K562 (cell line): ENCODE results near the gene RAB3C. TPM values are rescaled to one million over a fixed set of nuclear protein-coding genes. Genes with fewer than 3 reads are reported as not detected.

Source experiments
- ATAC-seq: fragments of 200-7000 bp; cut with Tn5 transposase; 3 replicates; pipeline ENCODE4 v1.9.1; 2020; ENCODE audit warnings: moderate library complexity
- BruUV-seq: library from RNA; stranded (reverse); fragments of 400-500 nt; replicated peaks from 2 replicates; lab custom pipeline; 2021; lab: Mats Ljungman, UMichigan
- CTCF ChIA-PET: fragments of 300-600 bp; formaldehyde crosslinking; extraction: SDS; loops from one replicate; lab custom pipeline; 2021; ENCODE audit warnings: low intra/inter-chr PET ratio; lab: Yijun Ruan, JAX
- POLR2A ChIA-PET: fragments of 300-600, 350-650 bp; sonication (Branson Sonifier 250); formaldehyde crosslinking; extraction: SDS; loops from one replicate; lab custom pipeline; 2021; ENCODE audit warnings: antibody characterized with exemption, inconsistent platforms; lab: Yijun Ruan, JAX
- DNase-seq, 4 experiments: peaks; one replicate each; pipeline versions ENCODE4 v3.0.0 to v3.0.0-alpha.2; 2011 to 2018; ENCODE audit warnings: low spot score in 3 of 4, mixed read lengths in 3 of 4; ENCODE audit errors: extremely low read depth in 1 of 4
- FAIRE-seq: peaks from 2 replicates; lab custom pipeline; 2011; peaks lifted over from hg19 to GRCh38; lab: Jason Lieb, UNC
- H2AFZ ChIP-seq: 2 replicates; pipeline ENCODE4 v1.6.0; 2011; ENCODE audit warnings: low read depth, low read length, control low read depth, inconsistent platforms
- H3K27ac ChIP-seq: fragments of 200-600 bp; 3 replicates; pipeline ENCODE4 v1.8.0; 2011; ENCODE audit warnings: low read depth, mild to moderate bottlenecking, control low read depth, inconsistent platforms, low read length, moderate library complexity, mixed read lengths; ENCODE audit errors: extremely low read depth
- H3K27me3 ChIP-seq, 2 experiments: fragments of 300-600 bp in 1 of 2; 2 replicates in 1 of 2; 3 replicates in 1 of 2; pipeline versions ENCODE4 v1.6.0 to v1.8.0; 2011; ENCODE audit warnings: inconsistent platforms in 2 of 2, low read length in 2 of 2, mild to moderate bottlenecking in 1 of 2, mixed read lengths in 1 of 2, moderate library complexity in 1 of 2; ENCODE audit not compliant: control insufficient read depth in 2 of 2, insufficient read depth in 2 of 2
- H3K36me3 ChIP-seq: fragments of 300-600 bp; 3 replicates; pipeline ENCODE4 v1.8.0; 2011; ENCODE audit warnings: mild to moderate bottlenecking, low read length, inconsistent platforms; ENCODE audit not compliant: control insufficient read depth, insufficient read depth
- H3K4me1 ChIP-seq, 2 experiments: fragments of 200-600 bp in 1 of 2; replicated peaks in 1 of 2; 2 replicates in 1 of 2; 3 replicates in 1 of 2; pipeline versions ENCODE4 v1.5.1 to v1.8.0; 2011; ENCODE audit warnings: inconsistent platforms in 2 of 2, low read length in 2 of 2, mild to moderate bottlenecking in 1 of 2, mixed read lengths in 1 of 2, moderate library complexity in 1 of 2; ENCODE audit not compliant: control insufficient read depth in 2 of 2, insufficient read depth in 2 of 2
- H3K4me2 ChIP-seq: 2 replicates; pipeline ENCODE4 v1.6.1; 2011; ENCODE audit warnings: low read length, control low read depth, inconsistent platforms, mixed read lengths; ENCODE audit not compliant: insufficient read depth
- H3K4me3 ChIP-seq: fragments of 200-600 bp; sonication (generic), shearing (Covaris generic); 2 replicates; pipeline ENCODE4 v1.5.1; 2016; ENCODE audit warnings: control low read depth, inconsistent platforms
- H3K79me2 ChIP-seq: fragments of 200-600 bp; 3 replicates; pipeline ENCODE4 v1.8.0; 2011; ENCODE audit warnings: low read length, inconsistent platforms; ENCODE audit not compliant: control insufficient read depth, insufficient read depth
- H3K9ac ChIP-seq, 2 experiments: 2 replicates each; pipeline versions ENCODE4 v1.6.0 to v1.6.1; 2011; ENCODE audit warnings: low read depth in 2 of 2, low read length in 2 of 2, control low read depth in 1 of 2, inconsistent platforms in 1 of 2, mild to moderate bottlenecking in 1 of 2, mixed read lengths in 1 of 2; ENCODE audit not compliant: insufficient read depth in 1 of 2
- H3K9me1 ChIP-seq: one replicate; pipeline ENCODE4 v1.6.0; 2011; ENCODE audit warnings: inconsistent platforms, mild to moderate bottlenecking, low read length, moderate library complexity; ENCODE audit not compliant: control insufficient read depth, insufficient read depth
- H3K9me3 ChIP-seq: replicated peaks from 2 replicates; pipeline ENCODE4 v1.5.1; 2011; ENCODE audit warnings: low read depth, low read length, inconsistent platforms; ENCODE audit not compliant: control insufficient read depth, insufficient read depth
- H4K20me1 ChIP-seq: replicated peaks from 2 replicates; pipeline ENCODE4 v1.6.1; 2011; ENCODE audit warnings: low read length, inconsistent platforms, mixed read lengths; ENCODE audit not compliant: control insufficient read depth, insufficient read depth
- CAMTA2 ChIP-seq: fragments of 250-450 bp; sonication (Bioruptor Pico); conservative IDR thresholded peaks from 2 replicates; pipeline ENCODE4 v1.5.1; 2022
- FOXJ2 ChIP-seq: fragments of 200-800 bp; sonication (Bioruptor generic); IDR thresholded peaks from 2 replicates; pipeline ENCODE4 v1.6.1; 2016; ENCODE audit warnings: missing genetic modification characterization, missing compliant biosample characterization
- GATA2 ChIP-seq: sonication (generic); formaldehyde crosslinking; IDR thresholded peaks from 2 replicates; pipeline ENCODE4 v1.4.0; 2020; ENCODE audit warnings: mild to moderate bottlenecking, missing genetic modification reagents
- ILF3 ChIP-seq: fragments of 450-650 bp; IDR thresholded peaks from 2 replicates; pipeline ENCODE4 v1.6.1; 2018; ENCODE audit warnings: antibody characterized with exemption, mild to moderate bottlenecking, moderate library complexity, borderline replicate concordance
- KDM4B ChIP-seq, 2 experiments: fragments of 450-650 bp in 1 of 2; sonication (generic) in 1 of 2; IDR thresholded peaks; 2 replicates each; pipeline ENCODE4 v1.6.1; 2016 to 2017; ENCODE audit warnings: borderline replicate concordance in 2 of 2, antibody characterized with exemption in 1 of 2, low read depth in 1 of 2, mild to moderate bottlenecking in 1 of 2
- NEUROD1 ChIP-seq: fragments of 150-350 bp; IDR thresholded peaks from 2 replicates; pipeline ENCODE4 v1.6.1; 2014; ENCODE audit warnings: borderline replicate concordance, low read length, low read depth; ENCODE audit not compliant: partially characterized antibody
- PHB ChIP-seq: fragments of 250-450 bp; sonication (Bioruptor Pico); IDR thresholded peaks from 2 replicates; pipeline ENCODE4 v1.5.0; 2021
- POLR2H ChIP-seq: IDR thresholded peaks from 2 replicates; pipeline ENCODE4 v1.6.1; 2016; ENCODE audit warnings: missing genetic modification characterization, low read depth, mild to moderate bottlenecking, control low read depth, missing compliant biosample characterization, moderate library complexity
- RBM15 ChIP-seq: fragments of 200-400 bp; formaldehyde crosslinking; IDR thresholded peaks from 2 replicates; pipeline ENCODE4 v1.6.1; 2018; ENCODE audit warnings: mild to moderate bottlenecking, low read length, moderate library complexity; ENCODE audit not compliant: insufficient read depth
- SMAD3 ChIP-seq: fragments of 450-650 bp; formaldehyde crosslinking; conservative IDR thresholded peaks from 2 replicates; pipeline ENCODE4 v1.4.0; 2020; ENCODE audit warnings: mild to moderate bottlenecking
- TEAD4 ChIP-seq, 2 experiments: sonication (generic) in 1 of 2; formaldehyde crosslinking in 1 of 2; IDR thresholded peaks; 2 replicates each; pipeline versions ENCODE4 v1.6.1 to v1.8.0; 2012 to 2022; ENCODE audit warnings: borderline replicate concordance in 1 of 2, inconsistent platforms in 1 of 2, low read length in 1 of 2, mild to moderate bottlenecking in 1 of 2, missing genetic modification reagents in 1 of 2
- ZBED1 ChIP-seq: IDR thresholded peaks from 2 replicates; pipeline ENCODE4 v1.6.1; 2014
- ZNF146 ChIP-seq: IDR thresholded peaks from one replicate; pipeline ENCODE4 v1.6.1; 2018; ENCODE audit warnings: missing compliant biosample characterization; ENCODE audit not compliant: unreplicated experiment
- ZNF436 ChIP-seq: fragments of 250-450, 450-650 bp; sonication (Bioruptor Pico); formaldehyde crosslinking; IDR thresholded peaks from 2 replicates; pipeline ENCODE4 v1.7.0; 2020; ENCODE audit warnings: mild to moderate bottlenecking
- ZNF551 ChIP-seq: fragments of 250-450 bp; sonication (Bioruptor Pico); IDR thresholded peaks from 2 replicates; pipeline ENCODE4 v1.5.0; 2021; ENCODE audit warnings: mild to moderate bottlenecking, moderate library complexity
- WGBS: fragments of 100-300 bp; shearing (Covaris generic); methylation state at CpG from one replicate; pipeline ENCODE4 v1.1.6; 2016; ENCODE audit warnings: low coverage, mixed read lengths; ENCODE audit not compliant: insufficient coverage; ENCODE audit errors: missing lambda C conversion rate; 5-methylcytosine and 5-hydroxymethylcytosine counted together
- in situ Hi-C: fragments of 300-500 bp; cut with MboI; formaldehyde crosslinking; loops from 4 replicates; pipeline ENCODE4 v1.15.0; 2018; ENCODE audit warnings: inconsistent platforms, mixed read lengths
- intact Hi-C: fragments of 100-400 bp; cut with micrococcal nuclease; formaldehyde crosslinking; loops from 2 replicates; pipeline ENCODE4 v1.14.2; 2022
- polyA plus RNA-seq, 8 experiments: library from polyadenylated mRNA; depleted of rRNA in 4 of 8; stranded (reverse) in 5 of 8; unstranded in 3 of 8; fragments of >200 nt; fragmentation: Nextera tagmentation in 2 of 8; fragmentation: Illumina TruSeq in 1 of 8; extraction: Ambion mirVana in 2 of 8; extraction: Trizol in 1 of 8; gene quantifications; 2 replicates each; pipeline versions ENCODE4 v1.2.1 to v1.2.3, GENCODE V29; 2011 to 2014; ENCODE audit warnings: inconsistent platforms in 1 of 8, missing spikeins in 1 of 8
- total RNA-seq, 7 experiments: library from RNA; depleted of rRNA in 6 of 7; stranded (reverse); fragments of >200 nt in 6 of 7; fragmentation: Illumina TruSeq in 2 of 7; extraction: Trizol in 2 of 7; gene quantifications; 2 replicates each; pipeline versions ENCODE4 v1.2.1 to v1.2.3, GENCODE V29; 2011 to 2021; ENCODE audit warnings: low replicate concordance in 1 of 7
- TF ChIP-seq, protein P1 (sequence below): fragments of 450-650 bp; conservative IDR thresholded peaks from 2 replicates; pipeline ENCODE4 v1.6.1; 2016; ENCODE audit warnings: missing genetic modification characterization, low read depth, mild to moderate bottlenecking, control low read depth, missing compliant biosample characterization
- TF ChIP-seq, protein P2 (sequence below): fragments of 450-650 bp; formaldehyde crosslinking; IDR thresholded peaks from 2 replicates; pipeline ENCODE4 v1.4.0; 2022; ENCODE audit warnings: mild to moderate bottlenecking, moderate library complexity
- TF ChIP-seq, protein P3 (sequence below), 2 experiments: IDR thresholded peaks; 2 replicates each; pipeline ENCODE4 v1.6.1; 2012; ENCODE audit warnings: improper control_type of control experiment in 2 of 2, low read depth in 2 of 2, low read length in 2 of 2, borderline replicate concordance in 1 of 2

The RAB3C gene
- total and polyA plus RNA-seq, 9 of the 15 experiments (the other 6 are each of a cell fraction or from before 2014, with no cell fraction given), result not detected

DNA sequence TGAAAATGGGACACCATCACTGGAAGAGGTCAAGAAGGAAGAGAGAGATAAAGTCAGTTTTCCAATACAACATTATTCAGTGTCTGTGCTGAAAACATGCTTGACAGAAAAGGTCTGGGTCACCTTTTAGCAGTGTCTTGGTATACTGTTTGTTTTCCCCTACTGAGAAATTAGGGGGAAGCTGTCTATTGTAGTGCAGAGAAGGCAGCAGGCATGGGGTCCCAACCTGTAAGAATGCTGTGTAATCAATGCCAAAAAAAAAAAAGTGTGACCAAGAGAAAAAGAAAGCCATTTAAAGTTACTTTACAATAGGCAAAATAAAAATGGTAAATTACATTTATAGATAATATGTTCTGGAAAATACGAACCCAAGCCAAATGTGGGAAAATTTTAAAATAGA is 139.3 kb downstream of the RAB3C start:
- Histone ChIP-seq H3K79me2 (no peaks in the 10 kb centered on the region), H3K4me2 (no peak overlapping the region), H4K20me1 (no peaks in the 10 kb centered on the region), H3K9me1 (no peaks in the 10 kb centered on the region), H3K4me1 (no peaks in the 10 kb centered on the region), H3K9ac (no peak overlapping the region), H3K9me3 (no peaks in the 10 kb centered on the region), H3K4me3 (no peak overlapping the region), H3K27ac (no peak overlapping the region), H3K27me3 (no peaks in the 10 kb centered on the region), H3K36me3 (no peaks in the 10 kb centered on the region), H2AFZ (no peak overlapping the region)
- intact Hi-C loops (no loop called here), in situ Hi-C loops (no loop called here)
- WGBS, result 0% methylated on average over 1 of the region's 1 CpG
- TF ChIP-seq NEUROD1, result no peak
- TF ChIP-seq ILF3, result no peak
- no peak for TF ChIP-seq CAMTA2 (CRISPR knock-in tag)
- no peak for TF ChIP-seq FOXJ2 (tag)
- TF ChIP-seq ZNF146 (CRISPR knock-in tag), result no peak
- no peak for TF ChIP-seq RBM15
- TF ChIP-seq, protein P1, sequence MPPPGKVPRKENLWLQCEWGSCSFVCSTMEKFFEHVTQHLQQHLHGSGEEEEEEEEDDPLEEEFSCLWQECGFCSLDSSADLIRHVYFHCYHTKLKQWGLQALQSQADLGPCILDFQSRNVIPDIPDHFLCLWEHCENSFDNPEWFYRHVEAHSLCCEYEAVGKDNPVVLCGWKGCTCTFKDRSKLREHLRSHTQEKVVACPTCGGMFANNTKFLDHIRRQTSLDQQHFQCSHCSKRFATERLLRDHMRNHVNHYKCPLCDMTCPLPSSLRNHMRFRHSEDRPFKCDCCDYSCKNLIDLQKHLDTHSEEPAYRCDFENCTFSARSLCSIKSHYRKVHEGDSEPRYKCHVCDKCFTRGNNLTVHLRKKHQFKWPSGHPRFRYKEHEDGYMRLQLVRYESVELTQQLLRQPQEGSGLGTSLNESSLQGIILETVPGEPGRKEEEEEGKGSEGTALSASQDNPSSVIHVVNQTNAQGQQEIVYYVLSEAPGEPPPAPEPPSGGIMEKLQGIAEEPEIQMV (tag), result no peak
- TF ChIP-seq TEAD4 (IDR thresholded peaks at IDR 0.05; ENCODE audit: low read length), result no peak
- TF ChIP-seq TEAD4 (CRISPR knock-in tag; IDR thresholded peaks at IDR 0.05; ENCODE audit: borderline replicate concordance), result no peak
- no peak for TF ChIP-seq ZNF551
- no peak for TF ChIP-seq POLR2H (tag)
- no peak for TF ChIP-seq KDM4B (IDR thresholded peaks at IDR 0.05; ENCODE audit: borderline replicate concordance in 2 of 2, low read depth in 1 of 2)
- TF ChIP-seq ZNF436, result no peak
- TF ChIP-seq, protein P2, sequence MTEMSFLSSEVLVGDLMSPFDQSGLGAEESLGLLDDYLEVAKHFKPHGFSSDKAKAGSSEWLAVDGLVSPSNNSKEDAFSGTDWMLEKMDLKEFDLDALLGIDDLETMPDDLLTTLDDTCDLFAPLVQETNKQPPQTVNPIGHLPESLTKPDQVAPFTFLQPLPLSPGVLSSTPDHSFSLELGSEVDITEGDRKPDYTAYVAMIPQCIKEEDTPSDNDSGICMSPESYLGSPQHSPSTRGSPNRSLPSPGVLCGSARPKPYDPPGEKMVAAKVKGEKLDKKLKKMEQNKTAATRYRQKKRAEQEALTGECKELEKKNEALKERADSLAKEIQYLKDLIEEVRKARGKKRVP (CRISPR knock-in tag), result no peak
- TF ChIP-seq SMAD3 (CRISPR knock-in tag), result no peak
- no peak for TF ChIP-seq PHB (CRISPR knock-in tag)
- TF ChIP-seq ZBED1, result no peak
- no peak for TF ChIP-seq GATA2 (CRISPR knock-in tag)
- TF ChIP-seq, protein P3, sequence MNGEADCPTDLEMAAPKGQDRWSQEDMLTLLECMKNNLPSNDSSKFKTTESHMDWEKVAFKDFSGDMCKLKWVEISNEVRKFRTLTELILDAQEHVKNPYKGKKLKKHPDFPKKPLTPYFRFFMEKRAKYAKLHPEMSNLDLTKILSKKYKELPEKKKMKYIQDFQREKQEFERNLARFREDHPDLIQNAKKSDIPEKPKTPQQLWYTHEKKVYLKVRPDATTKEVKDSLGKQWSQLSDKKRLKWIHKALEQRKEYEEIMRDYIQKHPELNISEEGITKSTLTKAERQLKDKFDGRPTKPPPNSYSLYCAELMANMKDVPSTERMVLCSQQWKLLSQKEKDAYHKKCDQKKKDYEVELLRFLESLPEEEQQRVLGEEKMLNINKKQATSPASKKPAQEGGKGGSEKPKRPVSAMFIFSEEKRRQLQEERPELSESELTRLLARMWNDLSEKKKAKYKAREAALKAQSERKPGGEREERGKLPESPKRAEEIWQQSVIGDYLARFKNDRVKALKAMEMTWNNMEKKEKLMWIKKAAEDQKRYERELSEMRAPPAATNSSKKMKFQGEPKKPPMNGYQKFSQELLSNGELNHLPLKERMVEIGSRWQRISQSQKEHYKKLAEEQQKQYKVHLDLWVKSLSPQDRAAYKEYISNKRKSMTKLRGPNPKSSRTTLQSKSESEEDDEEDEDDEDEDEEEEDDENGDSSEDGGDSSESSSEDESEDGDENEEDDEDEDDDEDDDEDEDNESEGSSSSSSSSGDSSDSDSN (IDR thresholded peaks at IDR 0.05; ENCODE audit: borderline replicate concordance in 1 of 2, low read depth in 2 of 2, low read length in 2 of 2), result no peak
- FAIRE-seq (no peak), ATAC-seq (no peak), DNase-seq (no peak)
- POLR2A ChIA-PET, result no interaction called here
- no TSS peak for BruUV-seq
- CTCF ChIA-PET, result no interaction called here
